ENCODE data around the gene ASCC1. TPM values are rescaled to one million over a fixed set of nuclear protein-coding genes. Genes with fewer than 3 reads are reported as not detected.

Gene ASCC1
- polyA plus RNA-seq, 4 donors, result 40.8 to 49.2 (median 47.8) TPM

DNA sequence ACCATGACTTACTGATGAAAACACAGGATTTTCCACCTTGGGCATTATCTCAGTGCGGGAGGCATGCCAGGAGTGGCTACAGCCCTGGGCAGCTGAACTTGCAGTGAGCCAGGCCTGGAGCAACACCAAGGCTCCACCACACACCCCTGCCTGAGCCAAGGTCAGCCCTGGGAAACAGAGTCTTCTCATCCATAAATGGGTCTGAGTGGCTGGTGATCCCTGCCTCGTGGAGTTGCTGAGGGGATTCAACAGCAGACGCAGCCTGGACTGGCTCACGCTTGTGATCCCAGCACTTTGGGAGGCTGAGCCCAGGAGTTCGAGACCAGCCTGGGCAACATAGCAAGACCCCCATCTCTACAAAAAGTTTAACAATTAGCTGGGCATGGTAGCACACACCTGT lies 160.0 kb downstream of the ASCC1 start:
- DNase-seq (ENCODE audit: low read depth in 4 of 4, low spot score in 3 of 4), result no peak

DNA sequence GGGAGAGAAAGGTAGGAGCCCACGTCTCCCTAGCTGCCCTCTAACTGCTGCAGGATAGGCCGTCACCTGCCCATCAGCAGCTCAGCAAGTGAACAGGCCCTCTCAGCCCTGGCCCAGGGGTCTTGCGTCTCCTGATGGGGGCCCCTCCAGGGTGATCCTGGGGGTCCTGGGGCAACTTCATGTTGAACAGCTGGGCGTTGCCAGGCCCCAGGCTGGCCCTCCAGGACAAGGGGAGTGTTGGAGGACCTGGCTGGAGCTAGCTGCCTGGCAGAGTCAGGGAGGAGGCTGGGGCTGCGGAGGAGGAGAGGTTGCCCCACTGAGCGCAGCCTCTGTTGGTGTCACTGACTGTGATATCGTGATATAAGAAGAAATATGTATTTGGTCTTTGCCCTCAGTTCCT lies 162.4 kb downstream of the ASCC1 start:
- no peak for DNase-seq (ENCODE audit: low read depth in 4 of 4, low spot score in 3 of 4)

DNA sequence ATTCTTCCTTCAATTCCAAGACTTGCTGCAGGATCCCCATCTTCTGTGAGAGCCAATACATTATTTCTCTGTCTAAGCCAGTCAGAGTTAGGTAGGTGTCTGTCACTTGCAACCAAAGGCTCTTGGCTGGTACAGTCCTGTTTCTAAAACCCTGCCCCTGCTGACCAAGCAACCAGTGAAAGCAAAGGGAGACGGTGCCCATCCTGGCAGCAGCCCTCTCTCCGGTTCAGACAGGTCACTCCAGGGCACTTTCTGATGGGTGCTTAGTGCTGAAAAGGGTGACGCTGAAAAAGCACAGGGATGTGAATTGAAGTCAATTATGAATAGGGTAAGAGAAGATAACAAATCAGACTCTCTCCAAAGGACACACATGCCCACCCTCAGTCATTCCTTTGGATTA lies 165.2 kb downstream of the ASCC1 start:
- no peak for DNase-seq (ENCODE audit: low read depth in 4 of 4, low spot score in 3 of 4)

DNA sequence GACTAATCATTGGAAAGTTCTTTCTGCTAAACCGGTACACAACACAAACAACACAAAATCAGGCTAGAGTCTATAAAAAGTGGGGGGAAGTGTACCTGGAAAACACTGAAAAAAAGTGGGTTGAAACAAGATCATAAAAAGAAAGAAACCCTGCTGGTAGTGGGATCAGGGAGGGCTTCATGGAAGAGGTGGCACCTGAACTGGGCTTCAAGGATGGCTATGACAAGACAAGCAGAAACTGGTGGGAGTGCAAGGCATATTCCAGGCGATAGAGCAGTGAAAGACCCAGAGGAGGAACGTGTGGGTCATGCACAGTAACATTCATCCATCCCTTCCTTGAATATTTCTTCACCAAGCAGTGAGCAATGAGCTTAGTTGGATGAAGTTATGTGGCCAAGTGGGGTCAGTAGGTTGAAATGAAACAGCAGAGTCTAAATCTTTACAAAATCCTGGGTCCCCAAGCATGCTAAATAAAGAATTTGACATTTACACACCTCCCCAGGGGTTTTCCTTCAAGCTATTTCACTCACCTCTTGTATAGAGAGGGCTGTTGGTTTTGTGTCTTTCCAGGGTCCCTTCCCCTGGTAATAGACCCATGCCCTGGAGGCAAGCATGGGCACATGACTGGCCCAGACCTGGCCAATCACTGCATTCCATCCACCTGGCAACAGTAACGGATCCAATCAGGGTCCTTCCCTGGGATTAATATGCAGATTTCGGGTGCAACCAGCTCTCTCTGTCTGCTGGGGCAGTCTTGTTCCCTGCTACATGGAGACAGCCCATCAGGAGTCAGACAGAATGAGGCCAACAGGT lies 165.9 kb downstream of the ASCC1 start:
- DNase-seq (ENCODE audit: low read depth in 4 of 4, low spot score in 3 of 4), result no peak

DNA sequence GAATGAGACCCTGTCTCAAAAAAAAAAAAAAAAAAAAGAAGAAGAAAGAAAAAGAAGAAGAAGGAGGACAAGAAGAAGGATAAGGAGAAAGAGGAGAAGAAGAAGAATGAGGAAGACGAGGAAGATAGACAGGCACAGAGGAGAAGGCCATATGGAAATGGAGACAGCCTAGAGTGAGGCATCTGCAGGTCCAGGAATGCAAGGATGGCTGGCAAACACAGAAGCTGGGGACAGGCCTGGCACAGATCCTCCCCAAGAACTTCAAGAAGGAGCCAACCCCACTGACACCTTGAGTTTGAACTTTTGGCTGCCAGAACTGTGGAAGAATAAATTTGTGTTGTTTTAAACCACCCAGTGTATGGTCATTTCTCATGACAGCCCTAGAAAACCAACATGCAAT lies 166.6 kb downstream of the ASCC1 start:
- DNase-seq (ENCODE audit: low read depth in 4 of 4, low spot score in 3 of 4), result no peak

DNA sequence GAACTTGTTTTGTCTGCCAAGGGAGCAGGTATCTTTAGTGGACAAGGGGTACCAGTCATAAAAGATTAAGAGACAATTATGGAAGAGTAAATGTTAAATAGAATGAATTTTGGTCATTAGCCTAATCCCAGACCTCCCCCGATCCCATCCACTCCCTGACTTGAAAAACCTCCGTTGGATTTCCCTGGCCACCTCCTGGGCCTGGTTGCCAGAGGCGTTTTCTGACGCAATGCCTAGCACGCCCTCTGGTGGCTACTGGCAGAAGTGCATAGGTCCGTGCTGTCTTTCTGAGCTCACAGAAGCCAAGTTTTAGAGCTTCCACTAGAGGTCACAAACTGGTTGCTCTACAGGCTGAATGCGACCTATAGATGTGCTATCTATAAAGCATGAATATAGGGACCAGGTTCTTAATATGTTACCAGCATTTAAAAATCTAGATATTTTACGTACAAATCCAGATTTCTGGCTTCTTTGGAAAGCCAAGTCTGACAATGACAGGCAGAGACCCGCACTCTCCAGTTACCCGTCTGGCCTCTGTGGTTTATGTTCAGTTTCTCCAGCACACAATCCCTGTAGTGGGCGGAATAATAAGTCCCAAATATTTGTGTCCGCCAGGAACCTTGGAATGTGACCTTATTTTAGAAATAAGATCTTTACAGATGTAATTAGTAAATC lies 167.5 kb downstream of the ASCC1 start:
- peak; percentile 91 to 93 (median 91) for DNase-seq (ENCODE audit: low read depth in 4 of 4, low spot score in 3 of 4)

Other genes starting within 250 kb of the ASCC1 start
- gene SPOCK2, start 127.7 kb downstream of the ASCC1 start, polyA plus RNA-seq (ENCODE audit: insufficient read length in 4 of 4), result 100 to 1,000 TPM; 163 to 179 (median 163) TPM
- gene ANAPC16, start 264 bp downstream of the ASCC1 start, polyA plus RNA-seq (ENCODE audit: insufficient read length in 4 of 4), result 100 to 1,000 TPM; 195 to 212 (median 204) TPM
- 10 to 100 TPM; 45.1 to 88.8 (median 49.4) TPM for gene DDIT4, start 57.6 kb upstream of the ASCC1 start, polyA plus RNA-seq (ENCODE audit: insufficient read length in 4 of 4)
- 10 to 100 TPM; 33.1 to 39.4 (median 36.9) TPM for gene DNAJB12, start 138.6 kb upstream of the ASCC1 start, polyA plus RNA-seq (ENCODE audit: insufficient read length in 4 of 4)

Measured in right renal pelvis (tissue), 4 donors.